ENCODE results near the gene NOC4L. TPM values are rescaled to one million over a fixed set of nuclear protein-coding genes. Genes with fewer than 3 reads are reported as not detected.

Gene NOC4L
- total RNA-seq, 1 experiment from 2014 or later, result 41.4 TPM

DNA sequence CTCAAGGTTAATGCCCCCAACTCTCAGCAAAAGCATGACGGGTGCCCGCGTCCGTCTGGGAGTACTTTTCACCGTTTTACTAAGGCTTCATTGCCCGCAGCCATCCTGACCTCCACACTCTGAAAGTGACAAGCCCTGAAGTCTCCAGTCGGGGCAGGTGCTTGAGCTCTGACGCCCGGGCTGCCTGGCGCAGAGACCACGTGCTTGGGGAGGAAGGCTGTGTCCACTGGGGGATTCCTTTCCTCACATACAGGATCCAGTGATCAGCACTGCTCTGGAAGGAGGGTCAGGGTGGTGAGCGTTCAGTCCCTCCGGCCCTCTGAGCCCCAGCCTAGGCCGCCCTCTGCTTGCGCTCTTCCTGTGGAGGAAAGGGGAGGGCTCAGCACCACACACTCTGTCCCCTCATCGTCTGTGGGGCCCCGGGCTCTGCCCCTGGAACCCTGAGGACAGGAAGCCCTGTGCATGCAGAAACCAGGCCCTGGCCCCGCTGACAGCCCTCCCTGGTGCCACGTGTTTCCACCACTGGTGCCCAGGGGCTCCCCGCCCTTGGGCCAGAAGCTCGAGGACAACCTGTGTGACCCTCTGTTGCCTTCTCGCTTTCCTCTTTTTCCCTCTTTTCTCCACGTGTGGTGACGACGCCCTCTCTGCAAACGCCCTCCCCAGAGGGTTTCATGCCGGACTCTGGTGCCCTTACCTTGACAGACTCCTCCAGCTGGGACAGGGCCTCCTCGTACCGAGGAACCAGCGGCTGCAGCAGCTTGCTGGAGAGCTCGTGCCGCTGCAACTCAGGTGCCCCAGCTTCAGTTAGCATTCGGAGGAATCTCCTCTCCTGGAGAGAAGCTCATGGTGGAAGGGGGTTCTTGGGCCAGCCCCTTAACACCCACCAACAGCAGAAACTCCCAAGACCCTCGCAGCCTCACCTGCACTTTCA lies 5.1 kb upstream of the NOC4L start:
- peaks cover 4% of the 10 kb centered on the region for H3K4me1 Mint-ChIP-seq
- no peak overlapping the region for H3K4me3 Mint-ChIP-seq
- ChIA-PET POLR2A (interaction anchor here (0.6 to 0.7 kb wide), 2 partner anchors 16 to 471 kb away, joined by 4 read pairs; no protein-coding TSS in a partner anchor), CTCF (no interaction called here)
- ATAC-seq, result no peak
- H3K9me3 Mint-ChIP-seq, result no peaks in the 10 kb centered on the region
- DNase-seq (ENCODE audit: low spot score), result no peak
- no peak overlapping the region for H3K27ac Mint-ChIP-seq
- peaks cover 22% of the 10 kb centered on the region for H3K27me3 Mint-ChIP-seq (ENCODE audit: low read depth)
- H3K36me3 Mint-ChIP-seq, result peaks cover 14% of the 10 kb centered on the region
- TF ChIP-seq NFATC4 (CRISPR knock-in tag; IDR thresholded peaks at IDR 0.05) (no peak), SP1 (CRISPR knock-in tag; conservative IDR thresholded peaks at IDR 0.05) (no peak), JAZF1 (CRISPR knock-in tag; IDR thresholded peaks at IDR 0.05) (no peak), CREM (CRISPR knock-in tag; IDR thresholded peaks at IDR 0.05) (no peak), AR (CRISPR knock-in tag; IDR thresholded peaks at IDR 0.05) (no peak), ZBTB21 (CRISPR knock-in tag; IDR thresholded peaks at IDR 0.05; ENCODE audit: borderline replicate concordance) (no peak), ZNF396 (CRISPR knock-in tag; IDR thresholded peaks at IDR 0.05; ENCODE audit: borderline replicate concordance) (no peak), NR2C2 (CRISPR knock-in tag; IDR thresholded peaks at IDR 0.05) (no peak)
- TF ChIP-seq, protein P1, sequence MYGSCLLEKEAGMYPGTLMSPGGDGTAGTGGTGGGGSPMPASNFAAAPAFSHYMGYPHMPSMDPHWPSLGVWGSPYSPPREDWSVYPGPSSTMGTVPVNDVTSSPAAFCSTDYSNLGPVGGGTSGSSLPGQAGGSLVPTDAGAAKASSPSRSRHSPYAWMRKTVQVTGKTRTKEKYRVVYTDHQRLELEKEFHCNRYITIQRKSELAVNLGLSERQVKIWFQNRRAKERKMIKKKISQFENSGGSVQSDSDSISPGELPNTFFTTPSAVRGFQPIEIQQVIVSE (CRISPR knock-in tag; IDR thresholded peaks at IDR 0.05; ENCODE audit: borderline replicate concordance), result no peak
- TF ChIP-seq, protein P2, sequence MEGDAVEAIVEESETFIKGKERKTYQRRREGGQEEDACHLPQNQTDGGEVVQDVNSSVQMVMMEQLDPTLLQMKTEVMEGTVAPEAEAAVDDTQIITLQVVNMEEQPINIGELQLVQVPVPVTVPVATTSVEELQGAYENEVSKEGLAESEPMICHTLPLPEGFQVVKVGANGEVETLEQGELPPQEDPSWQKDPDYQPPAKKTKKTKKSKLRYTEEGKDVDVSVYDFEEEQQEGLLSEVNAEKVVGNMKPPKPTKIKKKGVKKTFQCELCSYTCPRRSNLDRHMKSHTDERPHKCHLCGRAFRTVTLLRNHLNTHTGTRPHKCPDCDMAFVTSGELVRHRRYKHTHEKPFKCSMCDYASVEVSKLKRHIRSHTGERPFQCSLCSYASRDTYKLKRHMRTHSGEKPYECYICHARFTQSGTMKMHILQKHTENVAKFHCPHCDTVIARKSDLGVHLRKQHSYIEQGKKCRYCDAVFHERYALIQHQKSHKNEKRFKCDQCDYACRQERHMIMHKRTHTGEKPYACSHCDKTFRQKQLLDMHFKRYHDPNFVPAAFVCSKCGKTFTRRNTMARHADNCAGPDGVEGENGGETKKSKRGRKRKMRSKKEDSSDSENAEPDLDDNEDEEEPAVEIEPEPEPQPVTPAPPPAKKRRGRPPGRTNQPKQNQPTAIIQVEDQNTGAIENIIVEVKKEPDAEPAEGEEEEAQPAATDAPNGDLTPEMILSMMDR (IDR thresholded peaks at IDR 0.05), result no peak
- TF ChIP-seq, protein P3, sequence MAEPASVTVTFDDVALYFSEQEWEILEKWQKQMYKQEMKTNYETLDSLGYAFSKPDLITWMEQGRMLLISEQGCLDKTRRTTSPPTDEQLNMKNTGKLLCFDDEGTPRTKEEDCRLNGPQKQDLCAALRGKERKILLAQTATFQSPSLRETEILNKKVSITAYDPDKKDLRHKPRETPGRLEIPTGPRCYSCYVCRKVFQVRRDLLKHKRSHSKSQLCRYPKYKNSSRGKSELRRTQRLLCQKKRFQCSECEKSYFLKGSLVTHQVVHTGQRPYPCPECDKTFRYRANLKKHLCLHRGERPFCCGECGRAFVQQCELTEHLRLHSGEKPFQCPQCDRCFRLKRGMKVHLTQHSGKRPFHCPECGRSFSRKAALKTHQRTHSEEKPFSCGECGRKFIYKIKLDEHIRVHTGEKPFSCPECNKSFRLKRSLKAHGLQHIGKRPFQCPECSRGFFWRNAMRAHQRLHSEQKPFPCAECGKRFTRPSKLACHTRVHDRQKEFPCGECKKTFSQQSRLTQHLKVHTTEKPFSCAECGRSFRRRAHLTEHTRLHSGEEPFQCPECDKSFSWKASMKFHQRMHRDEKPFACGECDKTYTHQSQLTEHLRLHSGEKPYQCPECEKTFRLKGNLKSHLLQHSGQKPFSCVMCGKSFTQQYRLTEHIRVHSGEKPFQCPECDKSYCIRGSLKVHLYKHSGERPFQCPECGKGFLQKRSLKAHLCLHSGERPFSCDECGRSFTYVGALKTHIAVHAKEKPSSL (CRISPR knock-in tag; conservative IDR thresholded peaks at IDR 0.05), result no peak
- TF ChIP-seq, protein P4, sequence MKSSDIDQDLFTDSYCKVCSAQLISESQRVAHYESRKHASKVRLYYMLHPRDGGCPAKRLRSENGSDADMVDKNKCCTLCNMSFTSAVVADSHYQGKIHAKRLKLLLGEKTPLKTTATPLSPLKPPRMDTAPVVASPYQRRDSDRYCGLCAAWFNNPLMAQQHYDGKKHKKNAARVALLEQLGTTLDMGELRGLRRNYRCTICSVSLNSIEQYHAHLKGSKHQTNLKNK (CRISPR knock-in tag; IDR thresholded peaks at IDR 0.05), result no peak

DNA sequence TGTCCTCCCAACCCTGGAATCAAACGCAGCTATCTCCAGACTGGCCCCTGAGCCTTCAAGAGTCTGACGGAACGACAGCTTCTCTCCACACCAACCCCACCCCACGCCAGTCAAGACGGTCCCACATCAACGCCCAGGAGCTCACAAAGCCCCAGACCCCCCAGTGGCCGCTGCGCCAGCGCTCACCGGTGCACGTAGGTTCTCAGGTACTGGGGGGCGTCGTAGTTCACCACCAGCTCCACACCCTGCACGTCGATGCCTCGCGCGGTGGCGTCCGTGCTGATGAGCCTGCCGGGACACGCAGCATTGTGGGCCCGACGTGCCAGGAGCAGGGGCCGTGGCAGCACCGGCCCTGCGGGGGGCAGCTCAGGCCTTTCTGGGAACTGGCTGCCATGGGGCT lies 4.3 kb upstream of the NOC4L start:
- H3K4me1 Mint-ChIP-seq, result peaks cover 6% of the 10 kb centered on the region
- no peak overlapping the region for H3K27ac Mint-ChIP-seq
- DNase-seq (ENCODE audit: low spot score) (no peak), ATAC-seq (no peak)
- POLR2A ChIA-PET, result no interaction called here
- peaks cover 14% of the 10 kb centered on the region for H3K36me3 Mint-ChIP-seq
- CTCF ChIA-PET, result no interaction called here
- H3K4me3 Mint-ChIP-seq, result no peak overlapping the region
- peaks cover 22% of the 10 kb centered on the region for H3K27me3 Mint-ChIP-seq (ENCODE audit: low read depth)
- no peaks in the 10 kb centered on the region for H3K9me3 Mint-ChIP-seq
- no peak for TF ChIP-seq TP53 (CRISPR knock-in tag; IDR thresholded peaks at IDR 0.05)
- TF ChIP-seq CBFB (CRISPR knock-in tag; IDR thresholded peaks at IDR 0.05; ENCODE audit: low read depth), result no peak
- TF ChIP-seq, protein P5, sequence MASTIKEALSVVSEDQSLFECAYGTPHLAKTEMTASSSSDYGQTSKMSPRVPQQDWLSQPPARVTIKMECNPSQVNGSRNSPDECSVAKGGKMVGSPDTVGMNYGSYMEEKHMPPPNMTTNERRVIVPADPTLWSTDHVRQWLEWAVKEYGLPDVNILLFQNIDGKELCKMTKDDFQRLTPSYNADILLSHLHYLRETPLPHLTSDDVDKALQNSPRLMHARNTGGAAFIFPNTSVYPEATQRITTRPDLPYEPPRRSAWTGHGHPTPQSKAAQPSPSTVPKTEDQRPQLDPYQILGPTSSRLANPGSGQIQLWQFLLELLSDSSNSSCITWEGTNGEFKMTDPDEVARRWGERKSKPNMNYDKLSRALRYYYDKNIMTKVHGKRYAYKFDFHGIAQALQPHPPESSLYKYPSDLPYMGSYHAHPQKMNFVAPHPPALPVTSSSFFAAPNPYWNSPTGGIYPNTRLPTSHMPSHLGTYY (CRISPR knock-in tag; IDR thresholded peaks at IDR 0.05), result no peak
- no peak for TF ChIP-seq TEAD1 (CRISPR knock-in tag; IDR thresholded peaks at IDR 0.05)
- no peak for TF ChIP-seq GTF2I (CRISPR knock-in tag; conservative IDR thresholded peaks at IDR 0.05)
- TF ChIP-seq NFYB (CRISPR knock-in tag; conservative IDR thresholded peaks at IDR 0.05; ENCODE audit: low read depth), result no peak
- TF ChIP-seq, protein P6, sequence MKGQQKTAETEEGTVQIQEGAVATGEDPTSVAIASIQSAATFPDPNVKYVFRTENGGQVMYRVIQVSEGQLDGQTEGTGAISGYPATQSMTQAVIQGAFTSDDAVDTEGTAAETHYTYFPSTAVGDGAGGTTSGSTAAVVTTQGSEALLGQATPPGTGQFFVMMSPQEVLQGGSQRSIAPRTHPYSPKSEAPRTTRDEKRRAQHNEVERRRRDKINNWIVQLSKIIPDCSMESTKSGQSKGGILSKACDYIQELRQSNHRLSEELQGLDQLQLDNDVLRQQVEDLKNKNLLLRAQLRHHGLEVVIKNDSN (CRISPR knock-in tag; IDR thresholded peaks at IDR 0.05), result no peak
- no peak for TF ChIP-seq ZNF423 (CRISPR knock-in tag; IDR thresholded peaks at IDR 0.05)
